Loucy (cell line): ENCODE results near the gene RAD51B.

ENCODE experiments used
- EZH2phosphoT487 ChIP-seq: fragments of 200-600 bp; IDR thresholded peaks from 2 replicates; pipeline ENCODE4 v1.6.1; 2018; ENCODE audit warnings: antibody characterized with exemption, mild to moderate bottlenecking, moderate library complexity, borderline replicate concordance
- TF ChIP-seq, protein P1 (sequence below): fragments of 200-600 bp; sonication (generic); conservative IDR thresholded peaks from 2 replicates; pipeline ENCODE4 v1.5.1; 2014; ENCODE audit warnings: mild to moderate bottlenecking, antibody characterized with exemption, low read length

DNA sequence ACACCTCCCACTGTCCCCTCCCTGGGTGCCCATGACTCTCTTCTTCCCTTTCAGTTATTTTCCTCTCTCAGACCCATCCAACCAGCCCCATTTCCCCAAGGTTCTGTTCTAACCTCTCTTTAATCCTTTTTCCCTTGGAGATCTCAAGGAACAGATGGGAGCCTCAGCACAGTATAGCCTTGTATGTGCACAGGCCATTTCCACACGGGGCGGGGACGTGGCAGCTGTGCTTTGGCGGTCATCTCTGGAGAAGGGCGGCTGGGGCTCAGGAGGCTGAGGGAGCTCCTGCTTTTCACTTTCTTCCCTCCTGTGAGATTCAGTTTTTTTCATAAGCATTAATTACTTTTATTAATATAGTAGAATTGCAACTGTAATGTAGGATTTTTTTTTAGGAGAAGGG lies 761.1 kb downstream of the RAD51B start:
- TF ChIP-seq, protein P1, sequence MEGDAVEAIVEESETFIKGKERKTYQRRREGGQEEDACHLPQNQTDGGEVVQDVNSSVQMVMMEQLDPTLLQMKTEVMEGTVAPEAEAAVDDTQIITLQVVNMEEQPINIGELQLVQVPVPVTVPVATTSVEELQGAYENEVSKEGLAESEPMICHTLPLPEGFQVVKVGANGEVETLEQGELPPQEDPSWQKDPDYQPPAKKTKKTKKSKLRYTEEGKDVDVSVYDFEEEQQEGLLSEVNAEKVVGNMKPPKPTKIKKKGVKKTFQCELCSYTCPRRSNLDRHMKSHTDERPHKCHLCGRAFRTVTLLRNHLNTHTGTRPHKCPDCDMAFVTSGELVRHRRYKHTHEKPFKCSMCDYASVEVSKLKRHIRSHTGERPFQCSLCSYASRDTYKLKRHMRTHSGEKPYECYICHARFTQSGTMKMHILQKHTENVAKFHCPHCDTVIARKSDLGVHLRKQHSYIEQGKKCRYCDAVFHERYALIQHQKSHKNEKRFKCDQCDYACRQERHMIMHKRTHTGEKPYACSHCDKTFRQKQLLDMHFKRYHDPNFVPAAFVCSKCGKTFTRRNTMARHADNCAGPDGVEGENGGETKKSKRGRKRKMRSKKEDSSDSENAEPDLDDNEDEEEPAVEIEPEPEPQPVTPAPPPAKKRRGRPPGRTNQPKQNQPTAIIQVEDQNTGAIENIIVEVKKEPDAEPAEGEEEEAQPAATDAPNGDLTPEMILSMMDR = no peak
- no peak for TF ChIP-seq EZH2phosphoT487
